Prostate gland (tissue), 1 donor: Measurements from ENCODE around the gene ABCC5.

ENCODE experiments used
- POLR2A ChIP-seq: fragments of 450-650 bp; IDR thresholded peaks from one replicate; pipeline ENCODE4 v1.6.1; 2016; ENCODE audit warnings: antibody characterized with exemption, mild to moderate bottlenecking
- POLR2AphosphoS5 ChIP-seq: sonication (generic); formaldehyde crosslinking; IDR thresholded peaks from one replicate; pipeline ENCODE4 v1.6.1; 2017; ENCODE audit warnings: antibody characterized with exemption

DNA sequence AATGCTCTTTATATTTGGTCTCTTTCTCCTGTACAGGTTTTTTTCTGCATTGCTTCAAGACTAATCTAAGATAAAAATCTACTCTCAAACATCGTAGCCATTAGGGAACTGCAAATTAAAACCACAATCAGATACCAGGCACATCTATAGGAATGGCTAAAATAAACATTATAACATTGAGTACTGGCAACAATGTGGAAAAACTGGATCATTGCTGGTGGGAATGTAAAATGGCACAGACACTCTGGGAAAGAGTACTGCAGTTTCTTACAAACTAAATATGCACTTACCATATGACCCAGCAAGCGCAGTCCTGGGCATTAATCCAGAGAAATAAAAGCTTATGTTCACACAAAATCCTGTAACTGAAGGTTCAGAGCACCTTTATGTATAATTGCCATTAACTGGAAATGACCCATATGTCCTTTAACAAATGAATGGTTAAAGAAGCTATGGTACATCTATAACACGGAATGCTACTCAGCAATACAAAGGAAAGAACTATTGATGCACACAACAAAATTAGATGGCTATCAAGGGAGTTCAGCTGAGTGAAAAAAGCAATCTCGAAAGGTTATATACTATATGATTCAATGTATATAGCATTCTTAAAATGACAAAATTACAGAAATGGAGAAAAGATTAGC, 6.3 kb downstream of the ABCC5 start:
- TF ChIP-seq POLR2AphosphoS5 (no peak), POLR2A (no peak)
